Activated CD8-positive, alpha-beta memory T cell treated with anti-CD3 and anti-CD28 coated beads for 4 hours (primary cell): Measurements from ENCODE around the gene AGXT.
A peak's percentile ranks its signal among the peaks of the same experiment; 100 is the strongest.

Source experiments
- DNase-seq, 2 donors: peaks; one replicate each; pipeline ENCODE4 v3.0.0-alpha.2; 2020; ENCODE audit warnings: low read depth in 2 of 2

Gene AGXT

DNA sequence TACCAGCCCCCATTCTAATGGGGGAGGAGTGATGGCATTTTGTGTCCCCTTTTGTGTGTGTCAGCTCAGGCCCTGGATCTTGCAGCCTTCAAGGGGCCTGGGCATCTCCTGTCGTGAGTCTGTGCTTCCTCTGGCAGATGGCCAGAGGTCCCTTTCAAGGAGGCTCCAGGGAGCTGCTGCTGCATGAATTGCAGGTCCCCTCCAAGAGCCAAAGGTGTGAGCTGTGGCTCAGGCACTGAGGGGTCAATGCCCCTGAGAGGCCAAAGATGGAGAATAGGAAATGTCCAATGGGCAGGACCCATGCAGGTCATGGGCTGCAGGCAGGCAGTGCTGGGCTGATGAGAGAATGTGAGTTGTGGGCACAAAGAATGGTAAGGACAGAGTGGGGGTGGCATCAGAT, 16.9 kb downstream of the AGXT start:
- no peak for DNase-seq

DNA sequence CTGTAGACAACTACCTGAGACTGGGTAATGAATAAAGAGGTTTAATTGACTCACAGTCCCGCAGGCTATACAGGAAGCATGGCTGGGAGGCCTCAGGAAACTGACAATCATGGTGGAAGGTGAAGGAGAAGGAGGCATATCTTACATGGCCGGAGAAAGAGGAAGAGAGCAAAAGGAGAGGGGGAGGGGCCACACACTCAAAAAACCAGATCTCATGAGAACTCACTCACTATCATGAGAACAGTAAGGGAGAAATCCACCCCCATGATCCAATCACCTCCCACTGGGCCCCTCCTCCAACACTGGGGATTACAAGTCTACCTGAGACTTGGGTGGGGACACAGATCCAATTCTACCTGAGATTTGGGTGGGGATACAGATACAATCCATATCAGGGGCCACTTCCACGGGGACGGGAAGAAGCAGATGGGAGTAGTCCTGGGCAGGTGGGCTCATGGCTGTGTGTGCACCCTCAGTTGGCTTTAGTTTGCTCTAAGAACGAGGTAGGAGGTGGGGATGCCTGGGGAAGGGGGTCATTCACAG, 17.5 kb downstream of the AGXT start:
- no peak for DNase-seq

DNA sequence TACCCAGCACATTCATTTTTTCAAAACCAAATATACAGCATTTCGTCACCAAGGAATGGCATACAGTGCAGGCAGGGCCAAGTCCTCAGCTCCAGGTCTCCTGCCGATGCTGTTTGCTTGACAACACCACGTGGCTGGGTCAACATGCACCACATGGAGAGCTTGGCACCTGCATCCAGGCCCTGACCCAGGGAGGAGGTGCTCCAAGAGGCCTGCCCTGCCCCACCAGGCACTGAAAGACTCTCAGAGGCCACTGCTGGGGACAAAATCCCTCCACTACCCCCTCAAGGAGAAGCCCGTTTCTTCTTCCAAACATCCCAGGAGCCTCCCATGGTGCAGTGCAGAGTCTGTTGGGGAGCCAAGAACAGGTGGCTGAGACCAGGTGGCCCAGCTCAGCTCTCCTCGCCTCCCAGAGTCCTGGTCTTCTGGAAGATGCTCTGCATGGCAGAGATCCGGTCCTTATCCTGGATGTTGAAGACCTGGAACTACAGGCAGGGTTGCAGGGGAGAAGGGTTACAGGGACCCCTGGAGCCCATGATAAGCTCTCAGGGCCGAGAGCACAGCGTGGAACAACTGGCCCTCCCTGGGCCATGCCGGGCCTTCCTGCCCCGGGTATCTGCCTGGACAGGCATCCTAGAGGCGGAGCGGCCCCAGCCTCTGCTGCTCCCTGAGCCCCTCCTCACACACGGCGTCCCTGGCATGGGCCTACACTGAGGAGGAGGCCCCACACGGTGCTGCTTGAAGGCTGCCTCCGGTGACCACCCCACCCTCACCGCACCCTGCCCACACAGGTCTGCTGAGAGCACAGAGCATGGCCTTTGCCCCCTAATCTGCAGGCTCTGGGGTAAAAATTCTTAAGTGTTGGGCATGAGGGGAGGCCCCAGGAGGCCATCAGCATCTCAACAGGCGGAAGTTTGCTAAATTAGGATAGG, 18.3 kb downstream of the AGXT start:
- no peak for DNase-seq

DNA sequence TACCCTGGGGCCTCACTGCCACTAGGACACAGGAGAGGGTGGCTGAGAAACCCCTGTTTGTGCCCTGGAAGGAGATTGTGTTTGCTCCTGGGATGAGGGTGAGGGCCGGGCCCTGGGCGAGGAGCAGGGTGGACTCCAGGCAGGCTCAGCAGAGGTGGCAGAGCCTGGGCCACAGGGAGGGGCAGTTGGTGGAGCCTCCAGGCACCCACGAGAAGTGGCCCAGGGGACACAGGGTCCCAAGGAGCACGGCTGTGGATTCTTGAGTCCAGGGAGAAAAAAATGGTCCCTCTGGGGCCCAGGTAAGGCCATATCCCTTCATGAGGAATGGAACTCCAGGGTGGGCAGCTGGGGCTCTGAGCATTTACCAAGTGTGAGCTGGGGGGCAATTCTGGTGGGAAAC, 19.0 kb downstream of the AGXT start:
- DNase-seq = no peak

- DNase-seq = no peak
Observed at GRCh38 chr2:240888130-240888889, 19.7 kb downstream of the AGXT start.

DNA sequence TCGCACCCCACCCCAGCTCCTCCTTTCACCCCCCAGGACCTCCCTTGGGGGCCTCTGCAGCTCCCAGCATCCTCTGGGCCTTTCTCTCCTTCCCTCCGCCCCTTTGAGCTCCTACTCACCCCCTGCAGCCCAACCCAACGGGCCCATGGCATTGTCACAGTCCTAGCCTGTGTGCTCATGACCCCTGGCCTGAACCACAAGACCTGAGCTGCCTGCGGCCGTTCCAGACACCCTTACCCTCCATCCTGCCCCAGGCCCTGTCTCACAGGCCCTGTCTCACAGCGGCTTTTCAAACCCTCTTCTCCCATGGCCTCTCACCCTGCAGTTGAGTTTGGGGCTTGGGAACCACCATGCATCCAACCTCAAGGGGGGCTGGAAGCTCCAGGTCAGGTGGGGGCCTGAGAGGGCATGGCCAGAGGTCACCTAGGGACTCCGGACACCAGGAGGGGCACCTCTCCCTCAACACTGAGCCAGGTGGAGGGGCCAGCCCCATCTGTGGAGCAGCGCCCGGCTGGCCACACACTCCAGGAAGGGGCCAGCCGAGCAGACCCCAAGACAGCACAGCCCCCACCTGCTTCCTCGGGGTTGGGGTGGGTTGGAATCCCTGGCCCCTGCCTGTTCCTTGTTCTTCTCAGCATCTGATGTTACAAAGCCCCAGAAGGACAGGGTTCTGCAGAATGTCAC, 20.4 kb downstream of the AGXT start:
- DNase-seq = no peak

DNA sequence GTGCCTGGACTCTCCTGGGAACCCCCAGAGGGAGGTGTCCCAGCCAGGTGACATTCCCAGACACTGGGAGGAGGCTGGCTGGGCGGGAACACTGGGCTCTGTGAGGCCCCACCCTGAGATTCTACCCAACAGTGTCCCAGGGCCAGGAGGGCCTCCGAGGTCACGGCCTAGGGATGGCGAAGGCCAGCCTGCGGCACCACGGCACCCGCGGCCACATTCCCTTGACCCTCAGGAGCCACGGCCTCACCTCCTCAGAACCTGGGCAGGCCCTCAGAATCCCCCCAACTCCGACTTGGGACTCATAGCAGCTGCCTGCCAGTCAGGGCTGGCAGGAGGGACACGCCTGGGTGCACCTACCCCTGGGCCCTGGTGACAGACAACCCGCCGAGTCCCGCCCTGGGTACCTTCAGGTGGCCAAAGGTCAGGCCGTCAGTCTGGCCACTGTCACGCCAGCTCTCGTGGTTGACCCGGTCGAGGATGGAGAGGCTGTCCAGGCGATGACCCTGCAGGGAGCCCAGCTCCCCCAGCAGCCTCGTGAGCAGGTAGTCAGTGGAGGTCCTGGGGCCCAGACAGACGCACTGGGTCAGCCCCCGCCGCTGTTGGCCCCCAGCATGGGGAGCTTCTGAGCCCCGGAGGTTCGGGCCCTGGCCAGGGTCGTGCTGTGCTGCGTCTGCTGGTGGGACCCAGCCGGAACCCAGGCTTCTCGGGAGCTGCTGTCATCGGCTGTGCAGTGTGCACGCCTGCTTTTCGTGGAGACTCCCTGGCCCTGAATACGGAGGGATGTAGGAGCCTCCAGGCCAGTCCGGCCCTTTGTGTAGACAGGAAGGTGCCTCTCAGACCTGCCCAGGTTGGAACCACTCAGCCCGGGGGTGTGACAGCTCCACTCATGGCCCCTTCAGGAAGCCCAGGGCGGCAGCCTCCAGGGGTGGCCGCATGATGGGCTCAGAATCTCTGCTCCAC, 21.3 kb downstream of the AGXT start:
- DNase-seq = no peak

GRCh38 chr2:240890691-240891090, 22.1 kb downstream of the AGXT start:
- no peak for DNase-seq

DNA sequence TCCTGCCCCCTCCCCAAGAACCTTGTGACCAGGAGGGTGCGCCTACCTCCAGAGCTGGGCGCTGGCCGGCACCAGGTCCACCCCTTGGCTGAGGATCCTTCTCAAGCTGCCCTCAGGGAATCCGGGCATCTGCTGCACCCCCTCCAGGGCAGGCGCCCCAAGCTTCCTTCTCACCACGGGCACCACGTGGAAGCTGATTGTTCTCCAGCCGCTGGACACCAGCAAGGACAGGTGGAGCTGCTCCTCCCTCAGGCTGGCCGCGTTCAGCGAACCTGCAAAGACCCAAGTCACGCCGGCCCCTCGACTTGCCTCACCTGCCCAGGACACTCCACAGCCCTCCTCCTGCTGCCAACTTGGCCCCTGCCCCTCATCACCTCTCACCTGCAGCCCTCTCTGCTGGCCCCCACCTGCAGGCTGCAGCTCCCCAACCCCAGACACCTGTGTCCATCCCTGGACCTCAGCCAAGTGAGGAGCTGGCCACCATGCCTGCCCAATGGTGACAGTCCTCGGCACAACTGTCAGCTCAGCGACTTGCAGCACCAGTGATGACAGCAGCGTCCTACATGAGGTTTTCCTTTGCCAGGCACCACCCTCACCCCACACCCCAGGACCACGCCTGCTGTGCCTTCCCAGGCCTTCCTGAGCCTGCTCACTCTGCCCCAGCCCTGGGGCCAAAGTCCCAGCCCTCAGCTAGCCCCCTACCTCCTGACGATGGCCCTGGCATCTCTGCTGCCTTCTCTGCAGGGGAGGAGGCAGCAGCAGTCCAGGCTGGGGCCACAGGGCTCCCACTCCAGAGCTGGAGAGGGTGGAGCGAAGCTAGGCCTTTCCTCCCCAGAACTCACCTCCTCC, 23.1 kb downstream of the AGXT start:
- no peak for DNase-seq

DNA sequence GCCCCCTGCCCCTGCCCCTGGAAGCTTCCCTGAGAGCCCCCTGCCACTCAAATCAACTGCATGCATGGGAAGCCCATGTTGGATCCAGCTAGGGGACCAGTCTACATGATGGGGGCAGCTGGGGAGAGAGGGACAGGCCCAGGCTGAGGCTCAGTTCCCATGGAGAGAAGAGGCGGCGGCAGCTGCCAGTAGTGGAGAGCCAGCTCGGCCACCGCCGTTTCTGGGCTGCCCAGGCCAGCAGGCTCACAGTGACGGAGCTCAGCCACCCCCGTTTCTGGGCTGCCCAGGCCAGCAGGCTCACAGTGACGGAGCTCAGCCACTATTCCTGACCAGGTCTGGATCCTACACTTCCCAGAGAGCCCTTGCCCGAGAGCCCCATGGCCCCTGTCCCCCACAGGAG, 23.7 kb downstream of the AGXT start:
- no peak for DNase-seq

- DNase-seq = no peak
Observed at GRCh38 chr2:240892925-240893324, 24.3 kb downstream of the AGXT start.

- DNase-seq = peak in 1 of 2 donors; percentile 49
Observed at GRCh38 chr2:240893363-240893844, 24.8 kb downstream of the AGXT start.

- no peak for DNase-seq
Observed at GRCh38 chr2:240894006-240894405, 25.4 kb downstream of the AGXT start.

DNA sequence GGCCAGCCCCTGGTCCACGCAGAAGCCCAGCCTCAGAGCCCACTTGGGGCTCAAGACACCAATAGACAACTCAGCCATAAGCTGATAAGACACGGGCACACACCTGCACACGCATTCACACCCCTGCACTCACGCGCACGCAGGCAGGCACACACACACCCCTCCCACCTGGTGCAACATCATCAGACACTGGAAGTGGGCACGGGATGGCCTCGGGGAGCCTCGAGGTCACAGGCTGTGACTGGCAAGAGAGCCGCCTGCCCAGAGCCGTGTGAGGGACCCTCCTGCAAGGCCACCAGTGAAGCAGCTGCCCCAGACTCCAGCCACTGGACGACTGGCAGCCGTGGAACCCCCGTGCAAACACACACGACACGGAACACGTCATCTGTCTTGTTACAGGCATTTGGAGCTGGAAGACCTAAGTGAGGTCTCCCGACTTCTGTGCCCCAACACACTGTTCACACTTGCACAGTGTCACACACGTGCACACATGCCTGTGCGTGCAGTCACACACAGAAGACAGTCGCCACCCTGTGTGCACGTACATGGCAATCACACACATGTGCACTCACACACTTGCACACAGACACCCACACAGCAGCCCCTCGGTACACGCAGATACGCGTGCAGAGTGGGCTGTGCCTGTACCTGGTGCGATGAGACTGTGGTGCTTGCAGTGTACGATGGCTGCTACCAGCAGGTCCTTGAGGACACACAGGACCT, 26.4 kb downstream of the AGXT start:
- no peak for DNase-seq

- no peak for DNase-seq
Observed at GRCh38 chr2:240895656-240896388, 27.2 kb downstream of the AGXT start, which contains the start of gene MAB21L4. TSS of gene MAB21L4 (minus strand) at chr2:240896156. CDS start at chr2:240895997, 159 bp downstream.

- no peak for DNase-seq
Observed at GRCh38 chr2:240896394-240896793, 27.8 kb downstream of the AGXT start.

- DNase-seq = no peak
Observed at GRCh38 chr2:240896871-240897692, 28.5 kb downstream of the AGXT start.
